AG09319 (cell line): Measurements from ENCODE around the gene OPRM1.

Experiments
- DNase-seq: peaks from one replicate; pipeline ENCODE4 v3.0.0-alpha.2; 2010; ENCODE audit warnings: low read depth; ENCODE audit errors: extremely low read depth
- CTCF ChIP-seq: IDR thresholded peaks from 2 replicates; pipeline ENCODE4 v1.5.1; 2011; ENCODE audit warnings: low read depth, mild to moderate bottlenecking, inconsistent platforms, low read length, moderate library complexity

OPRM1 gene

GRCh38 chr6:154123155-154123956, 84.3 kb downstream of the OPRM1 start:
- no peak for DNase-seq
- TF ChIP-seq CTCF: no peak

GRCh38 chr6:154125421-154125820, 86.4 kb downstream of the OPRM1 start:
- no peak for TF ChIP-seq CTCF
- no peak for DNase-seq

- no peak for TF ChIP-seq CTCF
- no peak for DNase-seq
Observed at GRCh38 chr6:154127657-154128056, 88.6 kb downstream of the OPRM1 start.

- no peak for DNase-seq
- TF ChIP-seq CTCF: no peak
Observed at GRCh38 chr6:154134471-154135147, 95.6 kb downstream of the OPRM1 start.

GRCh38 chr6:154138793-154139192, 99.8 kb downstream of the OPRM1 start:
- TF ChIP-seq CTCF: no peak
- DNase-seq: no peak

GRCh38 chr6:154139892-154140291, 100.9 kb downstream of the OPRM1 start:
- TF ChIP-seq CTCF: no peak
- no peak for DNase-seq

- TF ChIP-seq CTCF: no peak
- no peak for DNase-seq
Observed at GRCh38 chr6:154140743-154141142, 101.7 kb downstream of the OPRM1 start.
